Stimulated activated CD4-positive, alpha-beta T cell treated with anti-CD3 and anti-CD28 coated beads, Interleukin-15, amount 100 ng/mL, for 24 hours (primary cell): ENCODE measurements around the gene TOX4.
"Not testable (repeated sequence)": the region's sequence is repeated elsewhere in the genome, so short reads cannot be mapped to it uniquely, and the experiment has no call there.

Source experiments
- DNase-seq: peaks from one replicate; pipeline ENCODE4 v3.0.0-alpha.2; 2020

TOX4 gene

DNA sequence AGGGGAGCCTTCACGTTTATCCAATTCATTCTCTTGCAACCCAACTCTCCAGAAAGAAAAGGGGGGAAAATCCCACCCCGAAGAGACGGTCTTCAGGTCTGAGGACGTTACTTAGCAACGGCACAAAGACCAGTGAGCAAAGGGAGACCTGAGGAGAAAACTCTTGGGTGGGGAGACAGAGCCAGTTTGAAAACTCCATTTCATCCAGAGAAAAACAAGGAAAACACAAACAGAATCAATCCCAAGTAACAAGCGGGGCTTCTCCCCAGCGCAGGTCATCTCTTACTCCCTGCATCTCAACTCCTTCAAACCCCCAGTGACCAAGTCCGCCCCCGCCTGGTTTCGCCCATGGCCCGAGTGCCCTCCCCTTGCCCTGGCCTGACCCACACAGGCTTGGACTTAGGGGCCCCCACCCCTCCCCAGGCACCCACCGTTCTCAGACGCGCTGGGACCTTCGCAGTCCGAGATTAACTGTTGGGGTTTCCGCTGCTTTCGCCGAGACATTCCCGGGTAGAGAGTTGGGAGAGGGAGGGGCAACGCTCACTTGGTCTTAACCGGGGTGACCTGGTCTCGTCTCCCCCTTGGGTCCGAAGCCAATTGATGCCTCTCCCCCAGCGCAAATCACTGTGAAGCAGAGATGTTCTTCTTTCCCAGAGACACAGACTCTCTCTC is 59.6 kb downstream of the TOX4 start:
- DNase-seq: no peak

DNA sequence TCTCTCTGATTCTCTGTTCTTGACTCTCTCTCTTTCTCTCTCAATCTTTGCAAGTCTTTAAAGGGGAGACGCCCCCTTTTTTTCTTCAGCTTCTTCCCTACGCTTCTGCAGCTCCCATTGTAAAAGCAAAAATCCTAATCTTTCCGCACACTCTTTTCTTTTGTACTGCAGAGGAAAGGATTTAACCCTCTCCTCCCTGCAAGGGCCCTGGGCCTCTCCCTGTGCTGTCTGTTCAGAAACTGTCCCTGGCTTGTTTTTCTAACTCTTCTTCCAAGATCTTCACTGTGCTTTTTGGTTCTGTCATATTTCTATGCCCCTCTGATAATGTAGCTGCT is 60.1 kb downstream of the TOX4 start:
- DNase-seq: no peak

DNA sequence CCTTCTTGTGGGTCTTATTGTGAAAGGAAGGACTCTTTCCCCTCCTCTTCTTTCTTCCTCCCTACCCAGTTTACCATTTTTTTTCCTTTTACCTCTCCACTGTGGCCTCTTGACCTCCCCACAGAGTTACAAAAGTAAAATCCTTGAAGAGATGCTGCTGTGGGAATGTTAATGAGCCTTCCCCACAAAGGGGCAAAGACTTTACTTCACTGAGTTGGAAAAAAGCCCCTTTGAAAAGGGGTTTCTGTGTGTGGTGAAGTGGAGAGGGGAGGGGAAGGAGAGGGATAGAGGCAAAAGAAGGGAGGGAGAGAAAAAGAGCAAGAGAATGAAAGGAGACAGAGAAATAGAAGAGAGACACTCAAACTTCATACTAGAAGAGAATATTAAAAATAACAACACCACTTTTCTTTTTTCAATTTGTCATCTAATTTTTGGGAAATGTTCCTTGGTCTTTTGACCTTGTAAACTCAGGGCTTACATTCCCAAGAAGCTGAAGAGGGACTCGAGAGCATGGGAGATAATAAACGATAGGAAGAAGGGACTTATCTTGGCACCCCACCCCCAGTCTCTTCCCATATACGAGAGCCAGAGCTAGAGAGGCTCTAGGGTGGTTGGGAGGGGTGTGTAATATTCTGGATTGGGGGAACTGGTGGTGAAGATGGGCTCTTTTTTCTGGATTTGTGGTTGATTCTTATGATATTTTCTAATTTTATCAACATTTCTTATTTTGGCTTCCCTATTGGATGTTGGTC is 62.4 kb downstream of the TOX4 start:
- no peak for DNase-seq

DNA sequence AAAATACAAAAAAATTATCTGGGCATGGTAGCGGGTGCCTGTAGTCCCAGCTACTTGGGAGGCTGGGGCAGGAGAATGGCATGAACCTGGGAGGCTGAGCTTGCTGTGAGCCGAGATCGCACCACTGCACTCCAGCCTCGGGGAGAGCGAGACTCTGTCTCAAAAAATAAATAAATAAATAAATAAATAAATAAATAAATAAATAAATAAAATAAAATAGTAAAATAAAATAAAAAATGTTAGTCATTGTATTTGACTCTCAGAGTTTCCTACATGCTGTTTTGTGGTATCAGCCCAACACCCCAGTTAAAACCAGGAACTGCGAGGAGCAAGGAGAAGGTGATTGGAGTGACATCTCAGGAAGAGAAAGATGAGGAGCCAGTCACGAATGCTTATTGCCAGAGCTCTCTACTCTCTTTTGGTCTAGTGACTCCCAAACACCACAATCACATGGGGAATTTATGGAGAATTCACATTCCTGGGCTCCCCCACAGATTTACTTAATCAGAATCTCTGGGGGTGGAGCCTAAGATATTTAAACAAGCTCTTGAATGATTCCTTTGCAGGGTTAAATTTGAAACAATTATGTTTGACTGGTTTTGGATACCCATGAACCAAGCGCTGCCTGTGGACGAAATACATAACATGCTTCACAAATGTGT is 64.5 kb downstream of the TOX4 start:
- DNase-seq: no peak

DNA sequence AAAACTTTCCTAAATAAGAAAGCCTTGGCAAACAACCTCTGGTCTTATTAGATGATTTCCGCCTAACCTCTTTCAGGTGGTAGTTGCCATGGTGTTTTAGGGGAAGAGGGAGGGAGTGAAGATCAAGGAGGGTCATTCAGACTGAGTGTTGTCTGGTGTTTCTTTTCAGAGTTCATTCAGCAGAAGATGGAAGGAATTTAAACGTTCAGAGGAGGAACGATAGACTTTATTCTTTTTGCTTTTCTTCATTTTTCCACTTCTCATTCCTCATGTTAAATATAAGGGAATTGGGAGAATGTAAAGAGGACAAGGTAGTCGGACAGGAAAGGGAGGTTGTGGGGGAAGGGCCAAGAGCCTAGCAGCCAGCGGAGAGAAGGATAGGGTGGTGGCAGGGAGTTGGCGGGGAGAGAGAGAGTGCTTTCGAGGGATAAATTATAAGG is 66.5 kb downstream of the TOX4 start:
- no peak for DNase-seq

DNA sequence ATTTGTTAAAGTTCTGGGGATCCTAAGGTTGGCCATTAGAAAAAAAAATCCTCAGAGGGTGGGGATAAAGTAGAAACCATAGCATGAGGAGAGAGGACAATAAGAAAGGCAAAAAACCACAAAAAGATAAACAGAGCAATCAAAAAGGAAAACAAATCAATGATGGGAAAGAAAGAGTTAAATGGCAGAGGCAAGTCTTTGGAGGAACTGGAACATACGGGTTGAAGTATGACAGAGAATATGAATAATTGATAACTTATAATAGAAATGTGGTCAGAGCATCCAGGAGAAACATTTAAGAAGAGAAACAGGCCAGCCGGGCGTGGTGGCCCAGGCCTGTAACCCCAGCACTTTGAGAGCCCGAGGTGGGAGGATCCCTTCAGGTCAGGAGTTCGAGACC is 67.0 kb downstream of the TOX4 start:
- DNase-seq: no peak

DNA sequence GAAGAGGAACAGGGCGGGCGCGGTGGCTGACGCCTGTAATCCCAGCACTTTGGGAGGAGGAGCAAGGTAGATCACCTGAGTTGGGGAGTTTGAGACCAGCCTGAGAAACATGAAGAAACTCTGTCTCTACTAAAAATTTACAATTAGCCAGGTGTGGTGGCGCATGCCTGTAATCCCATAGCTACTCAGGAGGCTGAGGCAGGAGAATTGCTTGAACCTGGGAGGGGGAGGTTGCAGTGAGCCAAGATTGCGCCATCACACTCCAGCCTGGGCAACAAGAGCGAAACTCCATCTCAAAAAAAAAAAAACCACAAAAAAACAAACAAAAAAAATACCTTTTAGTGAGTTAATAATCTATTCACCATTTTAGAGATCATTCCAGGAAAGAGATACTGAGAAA is 67.6 kb downstream of the TOX4 start:
- not testable (repeated sequence) for DNase-seq
